ENCODE measurements around the gene FAM47E.

DNA sequence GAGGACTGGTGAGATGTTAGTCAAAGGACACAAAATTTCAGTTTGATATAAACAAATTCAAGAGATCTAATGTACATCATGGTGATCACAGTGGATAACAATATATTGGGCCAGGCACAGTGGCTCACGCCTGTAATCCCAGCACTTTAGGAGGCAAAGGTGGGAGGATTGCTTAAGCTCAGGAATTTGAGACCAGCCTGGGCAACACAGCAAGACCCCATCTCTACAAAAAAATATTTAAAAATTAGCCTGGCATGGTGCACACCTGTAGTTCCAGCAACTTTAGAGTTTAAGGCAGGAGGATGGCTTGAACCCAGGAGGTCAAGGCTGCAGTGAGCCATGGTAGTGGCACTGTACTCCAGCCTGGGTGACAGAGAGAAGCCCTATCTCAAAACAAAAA is 46.6 kb upstream of the FAM47E start:
- TF ChIP-seq POLR2A (IDR thresholded peaks at IDR 0.05): no peak
- TF ChIP-seq, protein P1, sequence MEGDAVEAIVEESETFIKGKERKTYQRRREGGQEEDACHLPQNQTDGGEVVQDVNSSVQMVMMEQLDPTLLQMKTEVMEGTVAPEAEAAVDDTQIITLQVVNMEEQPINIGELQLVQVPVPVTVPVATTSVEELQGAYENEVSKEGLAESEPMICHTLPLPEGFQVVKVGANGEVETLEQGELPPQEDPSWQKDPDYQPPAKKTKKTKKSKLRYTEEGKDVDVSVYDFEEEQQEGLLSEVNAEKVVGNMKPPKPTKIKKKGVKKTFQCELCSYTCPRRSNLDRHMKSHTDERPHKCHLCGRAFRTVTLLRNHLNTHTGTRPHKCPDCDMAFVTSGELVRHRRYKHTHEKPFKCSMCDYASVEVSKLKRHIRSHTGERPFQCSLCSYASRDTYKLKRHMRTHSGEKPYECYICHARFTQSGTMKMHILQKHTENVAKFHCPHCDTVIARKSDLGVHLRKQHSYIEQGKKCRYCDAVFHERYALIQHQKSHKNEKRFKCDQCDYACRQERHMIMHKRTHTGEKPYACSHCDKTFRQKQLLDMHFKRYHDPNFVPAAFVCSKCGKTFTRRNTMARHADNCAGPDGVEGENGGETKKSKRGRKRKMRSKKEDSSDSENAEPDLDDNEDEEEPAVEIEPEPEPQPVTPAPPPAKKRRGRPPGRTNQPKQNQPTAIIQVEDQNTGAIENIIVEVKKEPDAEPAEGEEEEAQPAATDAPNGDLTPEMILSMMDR (IDR thresholded peaks at IDR 0.05 in 4 of 5, conservative IDR thresholded peaks at IDR 0.05 in 1 of 5): no peak

Measured in gastrocnemius medialis (tissue), 4 donors.